GM23338 (cell line): ENCODE results near the gene B3GALNT2.

Source experiments
- CREB1 ChIP-seq: fragments of 250-450 bp; sonication (Bioruptor Pico); IDR thresholded peaks from 2 replicates; pipeline ENCODE4 v1.5.0; 2020; ENCODE audit warnings: low read depth, mild to moderate bottlenecking, moderate library complexity
- EZH2 ChIP-seq: fragments of 200-600 bp; sonication (generic); IDR thresholded peaks from one replicate; pipeline ENCODE4 v1.8.0; 2017; ENCODE audit warnings: antibody characterized with exemption, mild to moderate bottlenecking, low read depth; ENCODE audit not compliant: unreplicated experiment
- EZH2phosphoT487 ChIP-seq: fragments of 200-600 bp; sonication (generic); IDR thresholded peaks from one replicate; pipeline ENCODE4 v1.8.1; 2018; ENCODE audit warnings: antibody characterized with exemption; ENCODE audit not compliant: unreplicated experiment
- POLR2AphosphoS5 ChIP-seq: IDR thresholded peaks from 2 replicates; pipeline ENCODE4 v1.6.1; 2016; ENCODE audit warnings: antibody characterized with exemption, low read depth
- ZNF114 ChIP-seq: fragments of 250-450 bp; sonication (Bioruptor Pico); IDR thresholded peaks from 2 replicates; pipeline ENCODE4 v1.5.0; 2020; ENCODE audit warnings: mild to moderate bottlenecking, moderate library complexity
- ZNF331 ChIP-seq: fragments of 250-450 bp; sonication (Bioruptor Pico); IDR thresholded peaks from 2 replicates; pipeline ENCODE4 v1.5.0; 2020; ENCODE audit warnings: low read depth, mild to moderate bottlenecking, moderate library complexity
- TF ChIP-seq, protein P1 (sequence below), 2 experiments: fragments of 200-600 bp in 1 of 2; sonication (generic) in 1 of 2; conservative IDR thresholded peaks; 2 replicates each; pipeline versions ENCODE4 v1.5.1 to v1.6.1; 2016 to 2017; ENCODE audit warnings: antibody characterized with exemption in 2 of 2, low read depth in 2 of 2, mild to moderate bottlenecking in 2 of 2, moderate library complexity in 1 of 2
- TF ChIP-seq, protein P2 (sequence below): IDR thresholded peaks from one replicate; pipeline ENCODE4 v1.6.1; 2018; ENCODE audit warnings: antibody characterized with exemption; ENCODE audit not compliant: unreplicated experiment
- TF ChIP-seq, protein P3 (sequence below): fragments of 250-450 bp; sonication (Bioruptor Pico); IDR thresholded peaks from 2 replicates; pipeline ENCODE4 v1.5.0; 2020; ENCODE audit warnings: mild to moderate bottlenecking, moderate library complexity

DNA sequence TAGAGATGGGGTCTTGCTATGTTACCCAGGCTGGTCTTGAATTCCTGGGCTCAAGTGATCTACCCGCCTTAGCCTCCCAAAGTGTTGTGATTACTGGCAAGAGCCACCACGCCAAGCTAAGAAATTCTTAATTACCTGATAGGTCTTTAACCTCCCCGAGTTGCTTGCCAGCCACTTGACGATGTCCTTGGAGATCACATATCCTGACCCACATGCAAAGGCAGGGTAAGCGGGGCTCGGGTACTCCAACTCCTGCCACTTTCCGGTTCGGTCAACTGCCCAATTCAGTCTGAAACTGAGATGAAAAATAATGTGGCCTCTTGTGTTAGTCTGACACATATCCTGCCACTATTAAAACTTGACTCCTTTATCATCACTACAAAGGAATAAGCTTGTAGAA is 50.2 kb downstream of the B3GALNT2 start:
- TF ChIP-seq, protein P1, sequence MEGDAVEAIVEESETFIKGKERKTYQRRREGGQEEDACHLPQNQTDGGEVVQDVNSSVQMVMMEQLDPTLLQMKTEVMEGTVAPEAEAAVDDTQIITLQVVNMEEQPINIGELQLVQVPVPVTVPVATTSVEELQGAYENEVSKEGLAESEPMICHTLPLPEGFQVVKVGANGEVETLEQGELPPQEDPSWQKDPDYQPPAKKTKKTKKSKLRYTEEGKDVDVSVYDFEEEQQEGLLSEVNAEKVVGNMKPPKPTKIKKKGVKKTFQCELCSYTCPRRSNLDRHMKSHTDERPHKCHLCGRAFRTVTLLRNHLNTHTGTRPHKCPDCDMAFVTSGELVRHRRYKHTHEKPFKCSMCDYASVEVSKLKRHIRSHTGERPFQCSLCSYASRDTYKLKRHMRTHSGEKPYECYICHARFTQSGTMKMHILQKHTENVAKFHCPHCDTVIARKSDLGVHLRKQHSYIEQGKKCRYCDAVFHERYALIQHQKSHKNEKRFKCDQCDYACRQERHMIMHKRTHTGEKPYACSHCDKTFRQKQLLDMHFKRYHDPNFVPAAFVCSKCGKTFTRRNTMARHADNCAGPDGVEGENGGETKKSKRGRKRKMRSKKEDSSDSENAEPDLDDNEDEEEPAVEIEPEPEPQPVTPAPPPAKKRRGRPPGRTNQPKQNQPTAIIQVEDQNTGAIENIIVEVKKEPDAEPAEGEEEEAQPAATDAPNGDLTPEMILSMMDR (conservative IDR thresholded peaks at IDR 0.05; ENCODE audit: low read depth in 2 of 2): no peak
- no peak for TF ChIP-seq EZH2
- TF ChIP-seq CREB1 (CRISPR knock-in tag): no peak
- no peak for TF ChIP-seq POLR2AphosphoS5
- TF ChIP-seq, protein P2, sequence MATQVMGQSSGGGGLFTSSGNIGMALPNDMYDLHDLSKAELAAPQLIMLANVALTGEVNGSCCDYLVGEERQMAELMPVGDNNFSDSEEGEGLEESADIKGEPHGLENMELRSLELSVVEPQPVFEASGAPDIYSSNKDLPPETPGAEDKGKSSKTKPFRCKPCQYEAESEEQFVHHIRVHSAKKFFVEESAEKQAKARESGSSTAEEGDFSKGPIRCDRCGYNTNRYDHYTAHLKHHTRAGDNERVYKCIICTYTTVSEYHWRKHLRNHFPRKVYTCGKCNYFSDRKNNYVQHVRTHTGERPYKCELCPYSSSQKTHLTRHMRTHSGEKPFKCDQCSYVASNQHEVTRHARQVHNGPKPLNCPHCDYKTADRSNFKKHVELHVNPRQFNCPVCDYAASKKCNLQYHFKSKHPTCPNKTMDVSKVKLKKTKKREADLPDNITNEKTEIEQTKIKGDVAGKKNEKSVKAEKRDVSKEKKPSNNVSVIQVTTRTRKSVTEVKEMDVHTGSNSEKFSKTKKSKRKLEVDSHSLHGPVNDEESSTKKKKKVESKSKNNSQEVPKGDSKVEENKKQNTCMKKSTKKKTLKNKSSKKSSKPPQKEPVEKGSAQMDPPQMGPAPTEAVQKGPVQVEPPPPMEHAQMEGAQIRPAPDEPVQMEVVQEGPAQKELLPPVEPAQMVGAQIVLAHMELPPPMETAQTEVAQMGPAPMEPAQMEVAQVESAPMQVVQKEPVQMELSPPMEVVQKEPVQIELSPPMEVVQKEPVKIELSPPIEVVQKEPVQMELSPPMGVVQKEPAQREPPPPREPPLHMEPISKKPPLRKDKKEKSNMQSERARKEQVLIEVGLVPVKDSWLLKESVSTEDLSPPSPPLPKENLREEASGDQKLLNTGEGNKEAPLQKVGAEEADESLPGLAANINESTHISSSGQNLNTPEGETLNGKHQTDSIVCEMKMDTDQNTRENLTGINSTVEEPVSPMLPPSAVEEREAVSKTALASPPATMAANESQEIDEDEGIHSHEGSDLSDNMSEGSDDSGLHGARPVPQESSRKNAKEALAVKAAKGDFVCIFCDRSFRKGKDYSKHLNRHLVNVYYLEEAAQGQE: no peak
- no peak for TF ChIP-seq EZH2phosphoT487
- TF ChIP-seq, protein P3, sequence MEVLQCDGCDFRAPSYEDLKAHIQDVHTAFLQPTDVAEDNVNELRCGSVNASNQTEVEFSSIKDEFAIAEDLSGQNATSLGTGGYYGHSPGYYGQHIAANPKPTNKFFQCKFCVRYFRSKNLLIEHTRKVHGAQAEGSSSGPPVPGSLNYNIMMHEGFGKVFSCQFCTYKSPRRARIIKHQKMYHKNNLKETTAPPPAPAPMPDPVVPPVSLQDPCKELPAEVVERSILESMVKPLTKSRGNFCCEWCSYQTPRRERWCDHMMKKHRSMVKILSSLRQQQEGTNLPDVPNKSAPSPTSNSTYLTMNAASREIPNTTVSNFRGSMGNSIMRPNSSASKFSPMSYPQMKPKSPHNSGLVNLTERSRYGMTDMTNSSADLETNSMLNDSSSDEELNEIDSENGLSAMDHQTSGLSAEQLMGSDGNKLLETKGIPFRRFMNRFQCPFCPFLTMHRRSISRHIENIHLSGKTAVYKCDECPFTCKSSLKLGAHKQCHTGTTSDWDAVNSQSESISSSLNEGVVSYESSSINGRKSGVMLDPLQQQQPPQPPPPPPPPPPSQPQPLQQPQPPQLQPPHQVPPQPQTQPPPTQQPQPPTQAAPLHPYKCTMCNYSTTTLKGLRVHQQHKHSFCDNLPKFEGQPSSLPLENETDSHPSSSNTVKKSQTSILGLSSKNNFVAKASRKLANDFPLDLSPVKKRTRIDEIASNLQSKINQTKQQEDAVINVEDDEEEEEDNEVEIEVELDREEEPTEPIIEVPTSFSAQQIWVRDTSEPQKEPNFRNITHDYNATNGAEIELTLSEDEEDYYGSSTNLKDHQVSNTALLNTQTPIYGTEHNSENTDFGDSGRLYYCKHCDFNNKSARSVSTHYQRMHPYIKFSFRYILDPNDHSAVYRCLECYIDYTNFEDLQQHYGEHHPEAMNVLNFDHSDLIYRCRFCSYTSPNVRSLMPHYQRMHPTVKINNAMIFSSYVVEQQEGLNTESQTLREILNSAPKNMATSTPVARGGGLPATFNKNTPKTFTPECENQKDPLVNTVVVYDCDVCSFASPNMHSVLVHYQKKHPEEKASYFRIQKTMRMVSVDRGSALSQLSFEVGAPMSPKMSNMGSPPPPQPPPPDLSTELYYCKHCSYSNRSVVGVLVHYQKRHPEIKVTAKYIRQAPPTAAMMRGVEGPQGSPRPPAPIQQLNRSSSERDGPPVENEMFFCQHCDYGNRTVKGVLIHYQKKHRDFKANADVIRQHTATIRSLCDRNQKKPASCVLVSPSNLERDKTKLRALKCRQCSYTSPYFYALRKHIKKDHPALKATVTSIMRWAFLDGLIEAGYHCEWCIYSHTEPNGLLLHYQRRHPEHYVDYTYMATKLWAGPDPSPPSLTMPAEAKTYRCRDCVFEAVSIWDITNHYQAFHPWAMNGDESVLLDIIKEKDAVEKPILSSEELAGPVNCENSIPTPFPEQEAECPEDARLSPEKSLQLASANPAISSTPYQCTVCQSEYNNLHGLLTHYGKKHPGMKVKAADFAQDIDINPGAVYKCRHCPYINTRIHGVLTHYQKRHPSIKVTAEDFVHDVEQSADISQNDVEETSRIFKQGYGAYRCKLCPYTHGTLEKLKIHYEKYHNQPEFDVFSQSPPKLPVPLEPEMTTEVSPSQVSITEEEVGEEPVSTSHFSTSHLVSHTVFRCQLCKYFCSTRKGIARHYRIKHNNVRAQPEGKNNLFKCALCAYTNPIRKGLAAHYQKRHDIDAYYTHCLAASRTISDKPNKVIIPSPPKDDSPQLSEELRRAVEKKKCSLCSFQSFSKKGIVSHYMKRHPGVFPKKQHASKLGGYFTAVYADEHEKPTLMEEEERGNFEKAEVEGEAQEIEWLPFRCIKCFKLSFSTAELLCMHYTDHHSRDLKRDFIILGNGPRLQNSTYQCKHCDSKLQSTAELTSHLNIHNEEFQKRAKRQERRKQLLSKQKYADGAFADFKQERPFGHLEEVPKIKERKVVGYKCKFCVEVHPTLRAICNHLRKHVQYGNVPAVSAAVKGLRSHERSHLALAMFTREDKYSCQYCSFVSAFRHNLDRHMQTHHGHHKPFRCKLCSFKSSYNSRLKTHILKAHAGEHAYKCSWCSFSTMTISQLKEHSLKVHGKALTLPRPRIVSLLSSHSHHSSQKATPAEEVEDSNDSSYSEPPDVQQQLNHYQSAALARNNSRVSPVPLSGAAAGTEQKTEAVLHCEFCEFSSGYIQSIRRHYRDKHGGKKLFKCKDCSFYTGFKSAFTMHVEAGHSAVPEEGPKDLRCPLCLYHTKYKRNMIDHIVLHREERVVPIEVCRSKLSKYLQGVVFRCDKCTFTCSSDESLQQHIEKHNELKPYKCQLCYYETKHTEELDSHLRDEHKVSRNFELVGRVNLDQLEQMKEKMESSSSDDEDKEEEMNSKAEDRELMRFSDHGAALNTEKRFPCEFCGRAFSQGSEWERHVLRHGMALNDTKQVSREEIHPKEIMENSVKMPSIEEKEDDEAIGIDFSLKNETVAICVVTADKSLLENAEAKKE (CRISPR knock-in tag): no peak
- TF ChIP-seq ZNF114 (CRISPR knock-in tag): no peak
- no peak for TF ChIP-seq ZNF331 (CRISPR knock-in tag)
